A549 treated with AZD9567 at 1 μM for 4 hours (cell line): ENCODE measurements around the gene TRAPPC2B. TPM values are rescaled to one million over a fixed set of nuclear protein-coding genes. Genes with fewer than 3 reads are reported as not detected.

ENCODE experiments used
- total RNA-seq: library from RNA; stranded (reverse); fragments of 200-300 nt; extraction: Qiagen RNA extraction; gene quantifications from 5 replicates; pipeline ENCODE4 v1.2.3, GENCODE V29; 2022; ENCODE audit not compliant: insufficient read depth

TRAPPC2B gene
- total RNA-seq, result 12.8 to 16.1 TPM (median 13.3 TPM) in 5 replicates

DNA sequence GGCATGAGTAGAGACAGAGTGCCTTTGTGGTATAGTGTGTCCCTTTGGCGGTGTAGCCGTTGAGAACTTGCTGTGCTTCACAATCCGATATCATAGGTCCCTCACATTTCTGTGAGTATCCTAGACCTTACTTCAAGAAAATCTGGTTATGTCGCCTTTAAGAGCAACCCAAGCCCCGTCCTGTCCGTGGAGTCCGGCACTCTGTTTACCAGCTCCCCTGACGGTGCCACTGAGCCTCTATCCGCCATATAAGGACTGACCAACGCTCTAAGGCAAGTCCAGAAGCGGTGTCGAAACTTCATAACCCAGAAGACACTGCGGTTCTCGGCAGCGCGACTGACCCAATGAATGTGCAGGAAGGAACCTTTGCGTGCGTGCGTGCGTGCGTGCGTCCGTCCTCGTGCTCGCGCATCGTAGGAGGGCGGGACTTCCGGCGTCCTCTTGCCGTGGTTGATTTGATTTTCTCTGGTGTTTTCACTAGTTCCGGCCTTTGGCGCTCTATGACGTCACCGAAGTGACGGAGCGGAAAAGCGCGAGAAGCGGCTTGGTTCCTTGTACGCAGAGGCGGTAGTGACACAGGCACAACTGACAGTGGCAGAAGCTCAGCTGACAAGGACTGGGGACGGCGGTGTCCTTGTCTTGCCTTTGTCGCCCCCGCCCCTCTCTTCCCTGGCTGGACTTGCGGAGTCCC lies at the start of gene TRAPPC2B, which contains the start of gene ZNF547:
Gene TRAPPC2B, plus strand, starts transcription at position 555 of the 691 bp plus-strand sequence. CDS start 1,283 bp downstream, outside the sequence.
Gene ZNF547, plus strand, starts transcription at position 555 of the 691 bp plus-strand sequence. CDS start 5,005 bp downstream, outside the sequence.

DNA sequence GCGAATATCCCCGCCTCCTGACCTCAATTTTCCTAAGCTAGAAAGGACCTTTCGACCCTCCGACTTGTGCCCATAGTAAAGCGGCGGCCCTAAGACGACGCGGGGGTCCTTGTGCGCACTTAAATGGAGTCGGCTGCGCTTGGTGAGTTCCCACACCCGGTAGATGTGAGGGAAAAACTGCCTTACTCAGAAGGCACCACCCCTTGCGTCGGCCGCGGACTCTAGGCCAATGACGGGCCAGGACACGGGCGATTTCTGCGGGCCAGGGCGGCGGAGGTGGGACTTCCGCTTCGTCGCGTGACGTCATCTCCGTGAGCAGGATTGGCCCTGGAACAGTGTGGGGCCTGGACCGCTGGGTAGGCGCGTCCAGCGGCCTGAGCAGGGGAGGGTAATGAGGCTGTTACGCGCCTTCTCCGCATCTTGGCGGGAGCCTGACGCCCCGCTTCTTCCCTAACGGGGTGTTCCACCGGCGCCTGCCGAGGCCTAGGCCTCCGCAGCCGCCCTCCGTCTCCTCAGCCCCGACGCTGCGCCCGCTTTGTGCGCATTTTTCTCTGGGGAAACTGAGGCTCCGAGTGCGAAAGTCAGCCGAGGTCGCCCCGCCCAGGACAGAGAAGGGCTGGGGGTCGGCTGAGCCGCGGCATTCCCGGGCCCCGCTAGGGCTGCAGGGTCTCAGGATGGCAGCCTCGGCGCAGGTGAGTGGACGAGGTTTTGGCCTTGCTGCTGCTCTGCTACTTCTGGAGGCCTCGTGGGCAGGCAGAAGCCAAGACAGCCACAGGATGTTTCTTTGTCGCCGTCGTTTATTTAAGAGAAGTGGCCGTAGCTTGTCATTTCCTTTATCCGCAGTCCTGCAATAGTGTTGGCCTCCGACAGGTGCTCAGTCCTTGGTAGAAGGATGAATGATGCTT lies 42.9 kb upstream of the TRAPPC2B start, which contains the start of gene ZNF543:
Gene ZNF543, plus strand, starts transcription at position 293 of the 905 bp plus-strand sequence. Its CDS starts 382 bp downstream, at position 675.

GRCh38 chr19:57350877-57351805 lies 12.2 kb upstream of the TRAPPC2B start, which contains the start of gene ZNF304:
Gene ZNF304, plus strand, starts transcription at chr19:57351271. Its CDS starts 394 bp downstream, at chr19:57351665.

DNA sequence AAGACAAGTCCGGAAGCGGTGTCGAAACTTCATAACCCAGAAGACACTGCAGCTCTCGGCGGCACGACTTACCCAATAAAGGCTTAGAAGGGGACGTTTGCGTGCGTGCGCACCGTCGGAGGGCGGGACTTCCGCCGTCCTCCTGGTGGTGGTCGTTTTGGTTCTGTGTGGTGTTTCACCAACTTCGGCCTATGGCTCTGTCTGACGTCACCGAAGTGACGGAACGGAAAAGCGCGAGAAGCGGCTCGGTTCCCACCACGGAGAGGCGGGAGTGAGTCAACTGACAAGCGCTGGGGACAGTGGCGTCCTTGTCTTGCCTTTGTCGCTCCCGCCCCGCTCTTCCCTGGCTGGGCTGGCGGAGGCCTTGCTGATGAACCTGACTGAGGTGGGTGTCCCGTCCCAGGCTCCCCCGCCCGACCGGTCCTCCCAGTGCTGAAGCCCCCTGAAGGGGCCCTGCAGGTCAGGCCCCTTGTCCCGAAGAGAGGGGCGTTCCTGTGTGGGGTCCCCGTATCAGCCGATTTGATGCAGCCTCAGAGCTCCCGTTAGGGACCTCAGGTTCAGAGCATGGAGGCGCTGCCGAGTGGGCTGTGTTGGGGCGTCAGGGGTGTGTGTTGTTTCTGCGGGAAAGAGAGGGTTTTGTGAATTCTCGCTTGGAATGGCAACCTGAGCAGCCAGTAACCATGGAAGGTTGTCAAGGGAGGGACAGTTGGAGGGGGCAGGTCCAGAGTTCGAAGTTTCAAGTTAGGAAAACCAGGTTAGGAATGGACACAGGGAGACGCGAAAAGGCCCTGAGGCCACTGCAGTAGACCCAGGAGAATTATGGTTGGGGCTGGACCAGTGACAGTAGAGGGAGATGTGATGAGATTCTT lies 26.6 kb downstream of the TRAPPC2B start, which contains the start of gene ZNF548:
Gene ZNF548, plus strand, starts transcription at position 125 of the 869 bp plus-strand sequence. Its CDS starts 246 bp downstream, at position 371.

GRCh38 chr19:57410877-57411671 lies 47.7 kb downstream of the TRAPPC2B start, which contains the start of gene ZNF17:
Gene ZNF17, plus strand, starts transcription at chr19:57411161. Its CDS starts 2,455 bp downstream, at chr19:57413616.

Other genes with a start within 250 kb of the TRAPPC2B start
- gene USP29, start 243.6 kb upstream of the TRAPPC2B start, total RNA-seq, result not detected in 5 replicates
- gene ZIM3, start 218.3 kb upstream of the TRAPPC2B start, total RNA-seq, result not detected in 5 replicates
- gene DUXA, start 196.1 kb upstream of the TRAPPC2B start, total RNA-seq, result not detected in 5 replicates
- 5.1 to 8.8 TPM (median 8.6 TPM) in 5 replicates for gene ZNF264, start 172.1 kb upstream of the TRAPPC2B start, total RNA-seq
- gene AURKC, start 132.5 kb upstream of the TRAPPC2B start, total RNA-seq, result 0.38 to 0.59 TPM (median 0.51 TPM) in 4 of 5 replicates, not detected in the other
- gene ZNF805, start 122.9 kb upstream of the TRAPPC2B start, total RNA-seq, result 1.1 to 2.3 TPM (median 1.7 TPM) in 5 replicates
- gene ZNF460, start 83.1 kb upstream of the TRAPPC2B start, total RNA-seq, result 0.86 to 1.2 TPM (median 0.91 TPM) in 4 of 5 replicates, not detected in the other
- 1.1 to 3.1 TPM (median 1.3 TPM) in 5 replicates for gene ZNF543, start 43.1 kb upstream of the TRAPPC2B start, total RNA-seq
- gene ZNF304, start 12.3 kb upstream of the TRAPPC2B start, total RNA-seq, result 2.0 to 2.4 TPM (median 2.1 TPM) in 5 replicates
- gene ZNF547, start within 50 bp of the TRAPPC2B start, total RNA-seq, result 0.78 to 1.6 TPM (median 1.3 TPM) in 5 replicates
- 2.6 to 6.0 TPM (median 3.2 TPM) in 5 replicates for gene ZNF548, start 26.3 kb downstream of the TRAPPC2B start, total RNA-seq
- gene ZNF17, start 47.6 kb downstream of the TRAPPC2B start, total RNA-seq, result 4.7 to 5.9 TPM (median 5.1 TPM) in 5 replicates
- gene ZNF749, start 71.8 kb downstream of the TRAPPC2B start, total RNA-seq, result 17.7 to 33.9 TPM (median 18.6 TPM) in 5 replicates
- 0.05 to 0.10 TPM (median 0.06 TPM) in 3 of 5 replicates, not detected in the others for gene VN1R1, start 93.6 kb downstream of the TRAPPC2B start, total RNA-seq
- 1.1 to 1.5 TPM (median 1.2 TPM) in 5 replicates for gene ZNF772, start 114.0 kb downstream of the TRAPPC2B start, total RNA-seq
- 6.6 to 7.2 TPM (median 6.8 TPM) in 5 replicates for gene ZNF419, start 124.2 kb downstream of the TRAPPC2B start, total RNA-seq
- gene ZNF773, start 136.4 kb downstream of the TRAPPC2B start, total RNA-seq, result 4.6 to 11.1 TPM (median 5.6 TPM) in 5 replicates
- gene ZNF549, start 163.8 kb downstream of the TRAPPC2B start, total RNA-seq, result 1.5 to 3.6 TPM (median 1.6 TPM) in 5 replicates
- 3.2 to 4.8 TPM (median 4.3 TPM) in 5 replicates for gene ZNF550, start 196.3 kb downstream of the TRAPPC2B start, total RNA-seq
- 3.4 to 4.6 TPM (median 4.2 TPM) in 5 replicates for gene ZNF416, start 215.4 kb downstream of the TRAPPC2B start, total RNA-seq
- 0.18 TPM in 1 of 5 replicates, not detected in the others for gene ZIK1, start 220.6 kb downstream of the TRAPPC2B start, total RNA-seq
- 3.9 to 6.5 TPM (median 4.6 TPM) in 5 replicates for gene ZNF530, start 236.3 kb downstream of the TRAPPC2B start, total RNA-seq